ENCODE data around the gene GRM7. TPM values are rescaled to one million over a fixed set of nuclear protein-coding genes. Genes with fewer than 3 reads are reported as not detected.

The GRM7 gene
- total RNA-seq, 2 donors from 2014 or later = 1.1 to 1.3 TPM

DNA sequence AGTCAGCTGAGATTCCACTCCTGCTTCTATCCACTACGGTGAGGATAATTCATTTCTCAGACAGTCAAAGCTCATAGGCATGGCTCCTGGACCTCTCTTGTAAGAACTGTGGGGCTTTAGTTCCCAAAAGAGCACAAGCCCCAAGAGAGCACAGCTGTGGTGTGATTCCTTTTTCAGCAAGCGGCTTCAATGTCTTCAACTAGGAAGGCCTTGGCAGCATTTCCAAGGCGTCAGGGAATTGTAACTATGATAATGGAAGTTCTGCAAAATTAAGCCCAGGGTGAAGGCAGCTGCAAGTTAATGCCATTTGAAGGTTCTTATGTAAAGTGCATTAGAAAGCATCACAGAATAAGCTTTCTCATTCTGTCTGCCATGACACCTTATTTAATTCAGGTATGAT, 657.1 kb downstream of the GRM7 start:
- intact Hi-C loops (cut with DNase I) = no loop called here
- DNase-seq (ENCODE audit: low spot score) = no peak

DNA sequence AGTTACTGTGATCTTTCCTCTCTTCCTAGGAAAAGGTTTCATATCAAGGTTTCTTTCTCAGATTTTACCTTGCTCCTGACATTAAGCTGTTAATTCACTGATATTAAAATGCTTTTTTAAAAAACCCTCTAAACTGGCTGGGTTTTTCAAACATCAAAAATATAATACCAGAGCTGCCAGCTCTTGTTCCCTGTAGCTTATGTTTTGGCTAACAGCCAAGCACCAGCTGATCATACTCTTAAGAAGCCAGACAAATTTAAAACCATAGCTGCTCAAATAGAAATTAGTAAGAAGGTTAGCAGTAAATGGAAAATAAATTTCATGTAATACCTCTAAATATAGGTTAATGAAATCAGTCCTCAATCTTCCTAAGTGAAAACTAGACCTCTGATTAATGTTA, 657.5 kb downstream of the GRM7 start:
- intact Hi-C loops (cut with DNase I) = no loop called here
- no peak for DNase-seq (ENCODE audit: low spot score)

DNA sequence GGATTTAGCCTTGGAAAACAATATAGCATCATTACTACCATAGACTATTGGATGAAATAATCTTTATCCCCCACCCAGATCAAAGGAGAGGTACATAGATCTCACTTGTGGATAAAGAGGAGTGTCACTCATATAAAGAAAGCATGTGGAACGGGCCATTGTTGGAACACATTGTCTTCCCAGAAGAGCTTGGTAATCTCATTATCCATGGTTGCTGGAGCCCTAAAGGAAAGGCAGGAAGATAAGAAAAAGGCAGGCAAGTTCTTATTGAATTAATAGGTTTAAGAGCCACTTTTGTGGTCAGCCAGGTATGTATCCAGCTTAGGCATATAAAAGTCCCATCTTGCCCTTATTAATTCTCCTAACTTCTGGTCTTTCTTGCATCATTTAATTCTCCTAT, 659.1 kb downstream of the GRM7 start:
- intact Hi-C loops (cut with DNase I) = no loop called here
- DNase-seq (ENCODE audit: low spot score) = no peak

DNA sequence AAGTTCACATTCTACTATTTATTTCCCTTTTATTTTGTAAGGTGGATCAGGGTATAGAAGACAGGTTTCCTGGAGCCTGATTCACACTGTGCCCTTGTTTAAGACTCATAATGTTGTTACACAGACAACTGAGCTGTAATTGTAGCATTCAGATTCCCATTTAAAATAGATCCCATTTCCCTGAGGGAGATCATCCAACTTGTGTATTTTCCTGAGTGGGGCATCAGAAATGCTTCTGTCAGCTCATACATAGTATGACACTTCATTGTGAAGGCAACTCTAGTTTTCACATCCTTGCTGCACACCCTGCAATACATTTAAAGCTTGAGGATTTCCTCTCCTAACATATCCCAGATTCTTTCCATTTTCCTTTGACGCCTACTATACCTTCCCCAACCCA, 659.7 kb downstream of the GRM7 start:
- intact Hi-C loops (cut with DNase I) = no loop called here
- DNase-seq (ENCODE audit: low spot score) = no peak

DNA sequence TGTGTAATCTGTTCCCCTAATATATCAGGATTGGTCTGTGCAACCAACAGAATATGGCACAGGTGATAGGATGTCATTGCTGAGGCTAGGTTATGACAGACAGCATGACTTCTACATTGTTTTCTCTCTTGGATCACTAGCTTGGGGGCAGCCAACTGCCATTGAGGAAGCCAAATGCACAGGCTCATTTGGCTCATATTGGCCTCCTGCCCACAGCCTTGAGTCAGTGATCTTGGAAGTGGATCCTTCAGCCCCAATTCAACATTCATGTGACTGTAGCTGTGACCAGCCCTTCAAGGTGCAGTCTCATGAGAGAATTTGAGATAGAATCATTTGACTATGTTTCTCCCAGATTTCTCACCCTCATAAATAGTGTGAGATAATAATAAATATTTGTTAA, 675.6 kb downstream of the GRM7 start:
- DNase-seq (ENCODE audit: low spot score) = no peak
- intact Hi-C loops (cut with DNase I) = no loop called here

DNA sequence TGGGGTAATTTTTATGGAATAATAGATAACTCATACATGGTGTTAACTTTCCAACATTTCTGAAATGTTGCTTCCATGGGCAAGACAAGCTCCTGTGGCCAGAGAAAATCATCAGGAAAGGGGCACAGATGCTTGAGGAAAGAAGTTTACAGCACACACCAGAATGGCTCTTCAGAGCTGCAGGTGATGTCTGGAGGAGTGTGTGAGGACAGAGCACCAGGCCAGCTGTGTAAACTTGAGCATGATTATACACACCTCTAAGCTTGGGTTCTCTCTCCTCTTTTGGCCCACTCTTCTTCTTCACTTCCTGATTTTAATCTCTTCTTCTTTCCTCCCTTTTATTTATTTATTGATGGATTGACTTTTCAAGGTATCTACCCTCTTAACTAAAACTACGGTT, 676.0 kb downstream of the GRM7 start:
- intact Hi-C loops (cut with DNase I) = no loop called here
- no peak for DNase-seq (ENCODE audit: low spot score)

DNA sequence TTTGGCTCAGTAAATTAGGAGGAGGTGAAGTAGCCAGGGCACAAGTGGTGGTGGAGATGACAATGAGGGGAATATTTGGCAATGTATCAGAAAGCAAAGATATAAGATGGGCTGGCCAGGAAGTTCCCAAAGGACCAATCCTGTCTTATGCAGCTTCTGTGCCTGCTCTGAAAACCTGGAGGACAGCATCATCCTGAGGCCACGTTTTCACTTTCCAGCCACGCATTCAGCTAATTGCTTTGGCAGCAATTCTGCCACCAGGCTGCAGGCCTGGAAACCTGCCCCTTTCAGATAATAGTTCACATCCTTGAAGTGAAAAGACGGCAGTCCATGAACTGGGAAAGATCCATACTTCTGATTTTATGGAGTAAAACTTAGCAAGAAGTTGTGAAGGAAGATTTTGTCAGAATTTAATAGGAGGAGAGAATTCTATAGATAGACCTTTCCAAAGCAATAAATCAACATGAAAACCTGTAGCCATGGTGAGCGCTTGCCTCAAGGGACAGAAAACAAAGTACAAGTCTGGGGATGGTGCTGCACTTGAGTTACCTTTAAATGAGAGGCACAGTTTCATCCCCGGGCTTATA, 682.5 kb downstream of the GRM7 start:
- DNase-seq (ENCODE audit: low spot score) = no peak

DNA sequence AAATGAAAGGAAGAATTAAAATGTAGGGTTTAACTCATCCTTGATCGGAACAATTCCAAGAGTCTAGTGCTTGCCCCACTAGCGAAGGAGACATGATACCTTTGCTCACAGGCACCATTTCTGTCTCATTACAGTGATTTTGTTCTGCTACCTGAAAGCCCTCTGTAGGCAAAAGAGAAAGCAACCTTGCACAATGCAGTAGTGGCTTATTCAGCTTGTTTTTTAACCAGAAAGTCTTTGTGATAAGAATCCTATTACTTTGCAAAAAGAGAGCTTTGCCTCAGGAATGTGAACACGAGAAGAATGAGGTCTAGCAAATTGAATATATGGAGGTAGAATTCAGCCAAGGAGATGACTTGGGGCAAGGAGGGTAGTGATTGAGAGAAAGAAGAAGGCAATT, 684.4 kb downstream of the GRM7 start:
- intact Hi-C loops (cut with DNase I) = no loop called here

More for the DNA sequence above, 682.5 kb downstream of the GRM7 start:
- intact Hi-C loops (cut with DNase I) = no loop called here

DNA sequence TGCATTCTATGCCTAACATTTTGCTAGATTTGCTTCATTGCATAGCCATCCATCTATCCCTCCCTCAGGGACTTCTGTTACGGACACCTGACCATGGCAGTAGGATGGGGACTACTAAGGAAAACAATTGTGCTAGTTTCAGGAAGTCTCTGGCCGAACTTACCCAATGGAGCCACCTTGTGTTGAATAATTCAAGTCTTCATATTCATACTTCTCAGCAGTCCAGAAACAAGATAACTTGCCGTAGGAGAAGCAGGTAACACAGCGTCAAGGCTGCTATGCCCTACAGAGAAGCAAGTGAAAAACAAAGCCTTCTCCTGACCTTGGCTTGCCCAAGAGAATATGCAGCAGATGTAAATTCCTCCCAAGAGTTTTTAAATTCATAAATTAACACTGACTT, 685.3 kb downstream of the GRM7 start:
- intact Hi-C loops (cut with DNase I) = no loop called here
- no peak for DNase-seq (ENCODE audit: low spot score)

More for the DNA sequence above, 684.4 kb downstream of the GRM7 start:
- DNase-seq (ENCODE audit: low spot score) = no peak

DNA sequence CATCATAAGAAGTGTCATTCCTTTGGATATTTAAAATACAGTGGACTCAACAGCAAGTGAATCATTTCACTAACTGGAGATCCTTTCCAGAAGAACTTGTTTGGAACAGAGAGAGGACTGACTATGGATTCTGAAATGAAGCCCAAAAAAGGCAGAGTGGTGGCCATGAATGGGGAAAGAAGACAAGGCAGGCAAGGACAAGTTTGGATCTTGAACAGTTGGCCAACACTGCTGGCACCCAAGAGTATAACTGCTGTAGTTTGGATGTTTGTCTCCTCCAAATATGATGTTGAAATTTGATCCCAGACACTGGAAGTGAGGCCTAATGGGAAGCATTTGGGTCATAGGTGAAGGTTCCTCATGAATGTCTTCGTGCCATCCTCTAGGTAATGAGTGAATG, 686.9 kb downstream of the GRM7 start:
- DNase-seq (ENCODE audit: low spot score) = peak; percentile 77
- intact Hi-C loops (cut with DNase I) = no loop called here

DNA sequence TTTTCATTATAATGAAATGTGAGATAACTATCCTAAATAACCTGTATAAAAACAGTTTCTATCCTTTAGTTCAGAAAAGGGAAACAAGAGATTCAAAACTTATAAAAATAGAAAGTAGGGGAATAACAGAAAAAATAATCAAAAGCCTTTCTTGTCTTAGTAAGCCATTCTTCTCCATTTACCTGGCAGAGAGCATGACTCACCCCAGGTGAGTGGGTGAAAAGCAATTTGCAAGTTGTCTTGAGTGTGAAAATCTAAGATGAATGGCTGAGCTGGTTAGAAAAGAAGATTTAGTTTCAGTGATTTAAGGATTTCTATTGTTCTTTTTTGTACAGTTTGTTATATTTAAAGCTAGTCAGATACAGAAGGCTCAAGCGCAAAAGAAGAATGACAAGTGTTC, 702.0 kb downstream of the GRM7 start:
- DNase-seq (ENCODE audit: low spot score) = no peak
- intact Hi-C loops (cut with DNase I) = no loop called here

DNA sequence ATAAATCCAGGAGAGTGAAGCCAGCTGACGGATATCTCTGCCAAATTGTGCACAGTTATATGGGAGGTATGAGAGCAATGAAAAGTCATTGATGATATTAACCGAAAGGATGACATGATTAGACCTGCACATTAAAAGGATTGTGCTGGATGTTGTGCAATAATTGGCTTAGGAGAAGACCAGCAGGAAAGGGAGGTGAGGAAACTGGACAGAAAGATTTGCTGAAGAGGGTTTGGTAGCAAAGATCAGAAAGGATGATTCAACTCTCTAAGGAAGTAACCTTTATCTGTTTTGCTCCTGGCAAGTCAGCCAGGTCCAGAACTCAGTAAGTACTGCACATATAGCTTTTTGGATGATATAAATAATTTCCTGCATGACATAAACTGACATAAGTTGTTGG, 704.7 kb downstream of the GRM7 start:
- no peak for DNase-seq (ENCODE audit: low spot score)
- intact Hi-C loops (cut with DNase I) = no loop called here

DNA sequence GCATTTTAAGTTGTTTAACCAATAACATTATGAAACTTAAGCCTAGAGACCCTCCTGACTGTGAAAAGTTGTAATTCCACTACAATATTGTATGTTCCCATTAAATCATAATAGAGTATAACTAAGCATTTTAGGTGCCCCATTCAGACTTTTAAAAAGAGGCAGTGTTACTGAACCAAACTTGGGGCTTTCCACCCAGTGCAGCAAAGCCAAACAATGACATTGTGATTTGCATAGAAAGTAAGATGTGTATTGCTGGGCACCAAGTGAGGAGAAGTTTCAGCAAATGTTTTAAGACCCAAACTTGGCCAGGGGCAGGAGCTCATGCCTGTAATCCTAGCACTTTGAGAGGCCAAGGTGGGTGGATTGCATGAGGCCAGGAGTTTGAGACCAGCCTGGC, 706.2 kb downstream of the GRM7 start:
- intact Hi-C loops (cut with DNase I) = no loop called here
- DNase-seq (ENCODE audit: low spot score) = no peak

DNA sequence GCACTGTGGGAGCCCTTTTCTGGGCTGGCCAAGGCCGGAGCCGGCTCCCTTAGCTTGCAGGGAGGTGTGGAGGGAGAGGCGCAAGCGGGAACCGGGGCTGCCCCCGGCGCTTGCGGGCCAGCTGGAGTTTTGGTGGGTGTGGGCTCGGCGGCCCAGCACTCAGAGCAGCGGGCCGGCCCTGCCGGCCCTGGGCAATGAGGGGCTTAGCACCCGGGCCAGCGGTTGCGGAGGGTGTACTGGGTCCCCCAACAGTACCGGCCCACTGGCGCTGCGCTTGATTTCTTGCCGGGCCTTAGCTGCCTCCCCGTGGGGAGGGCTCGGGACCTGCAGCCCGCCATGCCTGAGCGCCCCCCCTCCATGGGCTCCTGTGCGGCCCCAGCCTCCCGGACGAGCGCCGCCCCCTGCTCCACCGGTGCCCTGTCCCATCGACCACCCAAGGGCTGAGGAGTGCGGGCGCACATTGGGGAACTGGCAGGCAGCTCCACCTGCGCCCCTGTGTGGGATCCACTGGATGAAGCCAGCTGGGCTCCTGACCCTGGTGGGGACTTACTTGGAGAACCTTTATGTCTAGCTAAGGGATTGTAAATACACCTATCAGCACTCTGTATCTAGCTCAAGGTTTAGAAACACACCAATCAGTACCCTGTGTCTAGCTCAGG, 707.7 kb downstream of the GRM7 start:
- DNase-seq (ENCODE audit: low spot score) = no peak
- intact Hi-C loops (cut with DNase I) = no loop called here

DNA sequence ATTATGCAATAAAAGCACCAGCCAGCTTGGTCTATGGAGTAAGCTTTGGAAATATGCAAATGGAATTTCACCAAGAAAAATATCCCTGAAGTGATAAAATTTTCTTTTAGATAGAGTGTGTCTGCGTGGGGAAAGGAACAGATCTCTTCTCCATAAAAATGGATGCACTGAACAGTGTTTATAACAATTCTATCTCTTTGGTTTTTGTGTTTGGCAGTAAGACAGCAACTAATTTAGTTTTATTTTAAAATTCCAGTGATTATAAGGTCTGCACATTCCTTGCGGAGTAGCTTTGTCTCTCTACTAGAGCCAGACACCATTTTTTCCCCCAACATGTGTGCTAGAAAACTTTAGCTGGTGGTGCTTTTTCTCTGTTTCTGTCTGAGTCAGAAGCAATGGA, 712.4 kb downstream of the GRM7 start:
- no peak for DNase-seq (ENCODE audit: low spot score)
- intact Hi-C loops (cut with DNase I) = no loop called here

DNA sequence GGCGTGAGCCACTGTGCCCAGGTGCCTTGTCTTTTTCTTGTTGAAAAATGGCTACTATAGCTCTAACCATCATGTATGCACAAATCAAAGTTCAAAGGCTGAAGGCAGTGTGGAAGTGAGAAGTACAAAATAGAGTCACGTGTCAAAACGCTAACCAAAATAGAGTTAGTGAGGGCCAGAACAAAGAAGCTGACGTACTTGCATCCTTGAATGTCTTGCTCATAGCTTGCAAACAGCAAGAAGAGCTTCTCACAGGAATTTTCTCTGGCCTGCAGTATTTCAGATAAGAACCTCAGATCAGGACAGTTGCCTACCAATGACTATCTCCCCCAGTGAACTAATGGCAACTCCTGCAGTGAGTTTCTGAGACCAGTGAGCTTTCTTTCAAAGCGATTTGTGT, 713.5 kb downstream of the GRM7 start:
- no peak for DNase-seq (ENCODE audit: low spot score)
- intact Hi-C loops (cut with DNase I) = no loop called here

DNA sequence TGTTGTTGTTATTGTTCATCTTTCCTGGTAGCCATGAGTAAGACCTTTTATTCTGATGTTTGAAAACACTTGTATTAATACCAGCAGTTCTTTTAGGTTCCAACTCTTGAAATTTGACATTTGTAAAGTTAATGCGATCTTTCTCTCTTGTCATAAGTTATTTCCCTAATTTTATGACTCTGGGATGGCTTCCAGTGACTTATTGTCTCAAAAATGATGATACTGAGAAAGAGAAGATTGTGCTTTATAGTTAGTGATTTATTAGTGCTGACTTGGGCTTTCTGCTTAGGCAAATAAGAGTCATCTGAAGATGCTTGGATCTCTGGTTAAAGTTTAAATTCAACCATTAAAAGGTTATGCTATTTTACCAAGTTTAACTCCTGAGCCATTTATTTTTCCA, 715.2 kb downstream of the GRM7 start:
- intact Hi-C loops (cut with DNase I) = no loop called here
- DNase-seq (ENCODE audit: low spot score) = no peak

DNA sequence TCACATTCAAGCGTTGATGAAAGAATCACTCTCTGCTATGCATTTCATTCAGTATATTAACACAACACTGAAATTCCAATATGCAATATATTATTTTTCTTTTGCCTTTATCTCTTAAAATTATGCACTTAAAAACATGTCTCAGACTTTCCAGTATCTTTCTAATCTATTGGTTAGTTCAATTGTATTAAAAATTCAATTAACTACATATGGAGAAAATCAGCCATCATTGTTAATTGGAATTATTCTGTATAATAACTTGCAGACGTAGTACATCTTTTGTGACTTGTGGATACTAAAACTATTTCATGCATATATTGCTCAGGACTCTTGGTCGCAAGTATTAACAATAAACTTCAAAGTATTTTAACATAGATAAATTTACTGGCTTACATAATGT, 715.6 kb downstream of the GRM7 start:
- no peak for DNase-seq (ENCODE audit: low spot score)
- intact Hi-C loops (cut with DNase I) = no loop called here

DNA sequence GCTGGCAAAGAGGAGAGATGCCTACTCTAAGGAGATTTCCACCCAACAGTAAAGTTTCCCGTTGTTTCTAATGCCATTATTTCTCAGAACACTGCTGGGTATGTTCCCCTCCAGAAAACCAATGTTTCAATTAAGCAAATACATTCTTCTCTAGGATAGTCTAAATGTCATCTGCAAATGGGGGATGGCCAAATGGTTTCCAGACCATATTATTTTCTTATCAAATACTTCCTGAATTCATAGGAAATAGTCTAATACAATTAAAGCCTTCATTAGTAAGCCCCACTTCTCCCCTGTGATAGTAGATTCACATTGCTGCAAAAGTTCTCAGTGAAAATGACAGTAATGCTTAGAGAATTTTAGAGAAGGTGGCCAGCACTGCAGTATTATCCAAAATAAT, 716.6 kb downstream of the GRM7 start:
- intact Hi-C loops (cut with DNase I) = no loop called here
- DNase-seq (ENCODE audit: low spot score) = no peak

DNA sequence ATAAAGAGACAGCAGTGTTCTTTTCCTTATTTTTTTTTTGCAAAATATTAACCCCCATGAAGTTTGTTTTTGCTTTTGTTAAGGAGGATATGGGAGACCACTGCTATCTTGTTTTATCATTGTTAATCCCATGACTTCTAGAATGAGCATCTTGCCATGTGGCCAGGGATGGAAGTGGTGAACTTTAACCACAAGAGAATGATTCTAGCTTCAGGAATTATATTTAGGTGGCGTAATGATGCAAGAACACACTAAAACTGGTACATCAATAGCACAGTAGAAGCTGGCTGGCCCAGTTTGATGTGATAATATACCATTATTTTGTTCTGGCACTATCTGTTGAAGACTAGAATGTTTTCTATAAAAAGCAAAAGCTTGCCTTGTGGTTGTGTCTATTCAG, 720.9 kb downstream of the GRM7 start:
- no peak for DNase-seq (ENCODE audit: low spot score)
- intact Hi-C loops (cut with DNase I) = loop anchor here in 1 of 2 donors (10.0 kb wide), 1 partner anchor 1013 kb away; no protein-coding TSS in a partner anchor

DNA sequence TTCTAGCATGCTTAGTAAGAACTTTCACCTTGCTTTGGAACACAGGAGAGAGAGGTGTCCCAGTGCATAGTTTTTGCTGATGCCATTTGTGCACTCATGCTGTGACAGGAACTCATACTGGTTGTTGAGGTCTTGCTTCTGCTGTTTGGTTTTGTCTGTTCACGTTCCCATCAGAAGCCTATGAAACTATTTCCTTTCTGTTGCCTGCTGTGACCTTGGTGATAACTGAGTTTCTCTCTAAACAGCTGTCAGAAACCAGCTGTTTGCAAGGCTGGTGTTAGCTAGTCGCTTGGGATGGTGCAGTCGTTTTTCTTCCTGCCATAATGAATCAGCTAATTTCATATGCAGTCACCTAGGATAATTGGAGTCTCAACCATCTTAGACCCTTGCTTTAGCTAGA, 724.1 kb downstream of the GRM7 start:
- intact Hi-C loops (cut with DNase I) = loop anchor here in 1 of 2 donors (10.0 kb wide), 1 partner anchor 1010 kb away; no protein-coding TSS in a partner anchor
- no peak for DNase-seq (ENCODE audit: low spot score)

All from posterior vena cava (tissue), 2 donors.